Measurements from ENCODE around the gene MUC20. TPM values are rescaled to one million over a fixed set of nuclear protein-coding genes. Genes with fewer than 3 reads are reported as not detected.

MUC20 gene
- total and polyA plus RNA-seq, 9 of the 15 experiments (the other 6 are each of a cell fraction or from before 2014, with no cell fraction given) = 0.03 to 0.23 (median 0.15) TPM; not detected in 3

DNA sequence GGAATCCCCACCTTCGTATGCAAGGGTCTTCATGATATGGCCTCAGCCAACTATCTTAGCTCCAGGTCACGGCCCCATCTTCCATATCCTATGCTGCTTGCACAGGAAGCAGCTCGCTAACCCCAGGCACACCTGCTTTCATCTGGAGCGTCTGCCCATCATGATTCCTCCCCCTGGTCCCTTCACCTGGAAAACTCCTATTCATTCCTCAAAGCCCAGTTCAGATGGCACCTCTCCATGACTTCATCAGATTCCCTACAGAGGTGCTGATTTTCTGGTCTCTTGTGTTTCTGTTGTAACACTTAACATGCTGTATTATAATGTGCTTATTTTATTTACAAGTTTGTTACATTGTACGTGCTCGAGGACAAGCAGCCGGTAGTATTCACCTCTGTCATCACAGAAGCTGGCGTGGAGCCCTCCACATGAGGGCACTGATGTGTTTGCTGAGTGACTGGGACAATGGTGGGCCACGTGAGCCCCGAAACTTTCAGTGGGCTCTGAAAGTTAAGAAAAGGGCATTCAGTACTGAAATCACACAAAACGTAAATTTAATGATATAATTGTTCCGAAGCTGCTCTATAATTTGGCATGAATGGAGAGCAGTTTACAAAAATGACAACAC lies 16.2 kb downstream of the MUC20 start:
- H3K36me3 ChIP-seq (ENCODE audit: control insufficient read depth, insufficient read depth, low read length) = no peaks in the 10 kb centered on the region
- H3K27ac ChIP-seq (ENCODE audit: extremely low read depth, low read depth, low read length) = no peak overlapping the region
- H3K9me1 ChIP-seq (ENCODE audit: control insufficient read depth, insufficient read depth, low read length) = no peaks in the 10 kb centered on the region
- H3K79me2 ChIP-seq (ENCODE audit: control insufficient read depth, insufficient read depth, low read length) = no peaks in the 10 kb centered on the region
- H3K4me3 ChIP-seq = no peak overlapping the region
- ChIA-PET CTCF (ENCODE audit: low intra/inter-chr PET ratio) (no interaction called here), POLR2A (interaction anchor here (0.5 kb wide), 1 partner anchor 97 kb away, joined by 3 read pairs; no protein-coding TSS in a partner anchor)
- no peak for ATAC-seq
- 1% methylated on average over 12 of the region's 12 CpGs for whole genome bisulfite sequencing (ENCODE audit: insufficient coverage, low coverage, missing lambda C conversion rate)
- no peak for DNase-seq (ENCODE audit: extremely low read depth in 1 of 4, low spot score in 3 of 4)
- H2AFZ ChIP-seq (ENCODE audit: low read depth, low read length) = no peak overlapping the region
- FAIRE-seq = no peak
- no peak overlapping the region for H3K9ac ChIP-seq (ENCODE audit: insufficient read depth in 1 of 2, low read depth in 2 of 2, low read length in 2 of 2)
- H3K27me3 ChIP-seq (ENCODE audit: control insufficient read depth in 2 of 2, insufficient read depth in 2 of 2, low read length in 2 of 2) = peaks cover 49 to 66% of the 10 kb centered on the region in 2 experiments
- H3K9me3 ChIP-seq (replicated peaks; ENCODE audit: control insufficient read depth, insufficient read depth, low read depth, low read length) = no peaks in the 10 kb centered on the region
- H3K4me2 ChIP-seq (ENCODE audit: insufficient read depth, low read length) = no peak overlapping the region
- H4K20me1 ChIP-seq (replicated peaks; ENCODE audit: control insufficient read depth, insufficient read depth, low read length) = no peaks in the 10 kb centered on the region
- in situ Hi-C loops (cut with MboI) = no loop called here
- intact Hi-C loops (cut with micrococcal nuclease) = no loop called here
- BruUV-seq (replicated peaks) = no TSS peak
- no peaks in the 10 kb centered on the region; a peak in 1 of 5 replicates for H3K4me1 ChIP-seq (replicated peaks in 1 of 2; ENCODE audit: control insufficient read depth in 2 of 2, insufficient read depth in 2 of 2, low read length in 2 of 2)
- TF ChIP-seq POLR3A (IDR thresholded peaks at IDR 0.05; ENCODE audit: borderline replicate concordance, extremely low read depth, insufficient read depth, insufficient read length) (no peak), CBFB (CRISPR knock-in tag; IDR thresholded peaks at IDR 0.05) (no peak), NFIX (CRISPR knock-in tag; IDR thresholded peaks at IDR 0.05; ENCODE audit: low read depth) (no peak), NFYB (IDR thresholded peaks at IDR 0.05; ENCODE audit: extremely low read depth, insufficient read length) (no peak), RAD21 (CRISPR knock-in tag; conservative IDR thresholded peaks at IDR 0.05 in 1 of 2, IDR thresholded peaks at IDR 0.05 in 1 of 2) (0 out of 4 replicates have a peak, but pooled peaks of 1 of the 2 experiments have one; percentile 9), RBM39 (optimal IDR thresholded peaks at IDR 0.05; ENCODE audit: low read depth, low read length) (no peak), CBX8 (IDR thresholded peaks at IDR 0.05; ENCODE audit: borderline replicate concordance, extremely low read depth, low read depth, low read length, poor library complexity, severe bottlenecking) (peak; percentile 33)
- TF ChIP-seq, protein P1, sequence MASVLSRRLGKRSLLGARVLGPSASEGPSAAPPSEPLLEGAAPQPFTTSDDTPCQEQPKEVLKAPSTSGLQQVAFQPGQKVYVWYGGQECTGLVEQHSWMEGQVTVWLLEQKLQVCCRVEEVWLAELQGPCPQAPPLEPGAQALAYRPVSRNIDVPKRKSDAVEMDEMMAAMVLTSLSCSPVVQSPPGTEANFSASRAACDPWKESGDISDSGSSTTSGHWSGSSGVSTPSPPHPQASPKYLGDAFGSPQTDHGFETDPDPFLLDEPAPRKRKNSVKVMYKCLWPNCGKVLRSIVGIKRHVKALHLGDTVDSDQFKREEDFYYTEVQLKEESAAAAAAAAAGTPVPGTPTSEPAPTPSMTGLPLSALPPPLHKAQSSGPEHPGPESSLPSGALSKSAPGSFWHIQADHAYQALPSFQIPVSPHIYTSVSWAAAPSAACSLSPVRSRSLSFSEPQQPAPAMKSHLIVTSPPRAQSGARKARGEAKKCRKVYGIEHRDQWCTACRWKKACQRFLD (CRISPR knock-in tag; IDR thresholded peaks at IDR 0.05) = no peak
- TF ChIP-seq, protein P2, sequence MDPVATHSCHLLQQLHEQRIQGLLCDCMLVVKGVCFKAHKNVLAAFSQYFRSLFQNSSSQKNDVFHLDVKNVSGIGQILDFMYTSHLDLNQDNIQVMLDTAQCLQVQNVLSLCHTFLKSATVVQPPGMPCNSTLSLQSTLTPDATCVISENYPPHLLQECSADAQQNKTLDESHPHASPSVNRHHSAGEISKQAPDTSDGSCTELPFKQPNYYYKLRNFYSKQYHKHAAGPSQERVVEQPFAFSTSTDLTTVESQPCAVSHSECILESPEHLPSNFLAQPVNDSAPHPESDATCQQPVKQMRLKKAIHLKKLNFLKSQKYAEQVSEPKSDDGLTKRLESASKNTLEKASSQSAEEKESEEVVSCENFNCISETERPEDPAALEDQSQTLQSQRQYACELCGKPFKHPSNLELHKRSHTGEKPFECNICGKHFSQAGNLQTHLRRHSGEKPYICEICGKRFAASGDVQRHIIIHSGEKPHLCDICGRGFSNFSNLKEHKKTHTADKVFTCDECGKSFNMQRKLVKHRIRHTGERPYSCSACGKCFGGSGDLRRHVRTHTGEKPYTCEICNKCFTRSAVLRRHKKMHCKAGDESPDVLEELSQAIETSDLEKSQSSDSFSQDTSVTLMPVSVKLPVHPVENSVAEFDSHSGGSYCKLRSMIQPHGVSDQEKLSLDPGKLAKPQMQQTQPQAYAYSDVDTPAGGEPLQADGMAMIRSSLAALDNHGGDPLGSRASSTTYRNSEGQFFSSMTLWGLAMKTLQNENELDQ (CRISPR knock-in tag; IDR thresholded peaks at IDR 0.05; ENCODE audit: borderline replicate concordance) = no peak
- TF ChIP-seq, protein P3, sequence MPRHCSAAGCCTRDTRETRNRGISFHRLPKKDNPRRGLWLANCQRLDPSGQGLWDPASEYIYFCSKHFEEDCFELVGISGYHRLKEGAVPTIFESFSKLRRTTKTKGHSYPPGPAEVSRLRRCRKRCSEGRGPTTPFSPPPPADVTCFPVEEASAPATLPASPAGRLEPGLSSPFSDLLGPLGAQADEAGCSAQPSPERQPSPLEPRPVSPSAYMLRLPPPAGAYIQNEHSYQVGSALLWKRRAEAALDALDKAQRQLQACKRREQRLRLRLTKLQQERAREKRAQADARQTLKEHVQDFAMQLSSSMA (CRISPR knock-in tag; IDR thresholded peaks at IDR 0.05) = no peak
